Measurements from ENCODE around the gene ATP6V0C.

DNA sequence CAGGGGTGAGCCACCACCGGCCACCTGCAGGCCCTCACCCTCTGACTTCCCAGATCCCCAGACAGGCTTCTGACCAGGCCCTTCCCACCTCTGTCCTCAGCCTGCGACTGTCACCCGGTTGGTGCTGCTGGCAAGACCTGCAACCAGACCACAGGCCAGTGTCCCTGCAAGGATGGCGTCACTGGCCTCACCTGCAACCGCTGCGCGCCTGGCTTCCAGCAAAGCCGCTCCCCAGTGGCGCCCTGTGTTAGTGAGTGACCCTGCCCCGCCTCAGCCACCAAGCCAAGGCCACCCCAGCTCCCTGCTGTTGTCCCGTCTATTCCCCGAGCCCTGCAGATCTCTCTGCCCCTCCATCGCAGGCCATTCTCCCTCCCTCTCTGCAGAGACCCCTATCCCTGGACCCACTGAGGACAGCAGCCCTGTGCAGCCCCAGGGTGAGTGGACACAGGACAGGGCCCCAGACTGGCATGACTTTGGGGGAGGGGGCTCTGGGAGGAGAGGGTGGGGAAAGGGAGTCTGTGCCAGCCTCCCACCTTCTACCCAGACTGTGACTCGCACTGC, 40.8 kb upstream of the ATP6V0C start:
- TF ChIP-seq EP300 (IDR thresholded peaks at IDR 0.05), result no peak
- TF ChIP-seq, protein P1, sequence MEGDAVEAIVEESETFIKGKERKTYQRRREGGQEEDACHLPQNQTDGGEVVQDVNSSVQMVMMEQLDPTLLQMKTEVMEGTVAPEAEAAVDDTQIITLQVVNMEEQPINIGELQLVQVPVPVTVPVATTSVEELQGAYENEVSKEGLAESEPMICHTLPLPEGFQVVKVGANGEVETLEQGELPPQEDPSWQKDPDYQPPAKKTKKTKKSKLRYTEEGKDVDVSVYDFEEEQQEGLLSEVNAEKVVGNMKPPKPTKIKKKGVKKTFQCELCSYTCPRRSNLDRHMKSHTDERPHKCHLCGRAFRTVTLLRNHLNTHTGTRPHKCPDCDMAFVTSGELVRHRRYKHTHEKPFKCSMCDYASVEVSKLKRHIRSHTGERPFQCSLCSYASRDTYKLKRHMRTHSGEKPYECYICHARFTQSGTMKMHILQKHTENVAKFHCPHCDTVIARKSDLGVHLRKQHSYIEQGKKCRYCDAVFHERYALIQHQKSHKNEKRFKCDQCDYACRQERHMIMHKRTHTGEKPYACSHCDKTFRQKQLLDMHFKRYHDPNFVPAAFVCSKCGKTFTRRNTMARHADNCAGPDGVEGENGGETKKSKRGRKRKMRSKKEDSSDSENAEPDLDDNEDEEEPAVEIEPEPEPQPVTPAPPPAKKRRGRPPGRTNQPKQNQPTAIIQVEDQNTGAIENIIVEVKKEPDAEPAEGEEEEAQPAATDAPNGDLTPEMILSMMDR (IDR thresholded peaks at IDR 0.05), result no peak
